ENCODE data around the gene ACTG1.

The ACTG1 gene

GRCh38 chr17:81487487-81488275 lies 24.9 kb downstream of the ACTG1 start:
- Histone ChIP-seq H3K4me3 (ENCODE audit: insufficient read depth, low read depth, low read length, poor library complexity, severe bottlenecking) (peak overlapping the region; percentile 55), H3K27me3 (replicated peaks; ENCODE audit: control insufficient read depth, insufficient read depth, low read length, poor library complexity, severe bottlenecking) (no peaks in the 10 kb centered on the region)

DNA sequence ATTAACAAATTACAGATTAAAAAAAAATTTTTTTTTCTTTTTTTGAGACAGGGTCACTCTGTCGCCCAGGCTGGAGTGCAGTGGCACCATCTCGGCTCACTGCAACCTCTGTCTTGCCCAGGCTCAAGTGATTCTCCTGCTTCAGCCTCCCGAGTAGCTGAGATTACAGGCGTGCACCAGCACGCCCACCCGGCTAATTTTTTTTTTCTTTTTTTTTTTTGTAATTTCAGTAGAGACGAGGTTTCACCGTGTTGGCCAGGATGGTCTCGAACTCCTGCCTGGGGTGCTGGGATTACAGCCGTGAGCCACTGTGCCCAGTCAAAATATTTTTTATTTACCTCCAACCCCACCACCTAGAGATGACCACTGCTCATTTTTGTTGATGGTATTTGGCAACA lies 25.5 kb downstream of the ACTG1 start:
- no peaks in the 10 kb centered on the region for H3K27me3 ChIP-seq (replicated peaks; ENCODE audit: control insufficient read depth, insufficient read depth, low read length, poor library complexity, severe bottlenecking)
- H3K27ac ChIP-seq (ENCODE audit: insufficient read depth, low read length, poor library complexity, severe bottlenecking), result no peak overlapping the region

More at GRCh38 chr17:81487487-81488275, 24.9 kb downstream of the ACTG1 start:
- H3K9me3 ChIP-seq (ENCODE audit: control insufficient read depth, low read length), result no peaks in the 10 kb centered on the region
- peak; percentile 51 to 63 (median 57) for DNase-seq
- peaks cover 29% of the 10 kb centered on the region for H3K4me1 ChIP-seq (ENCODE audit: control insufficient read depth, insufficient read depth, low read length, poor library complexity, severe bottlenecking)
- peak overlapping the region; percentile 48 for H3K27ac ChIP-seq (ENCODE audit: insufficient read depth, low read length, poor library complexity, severe bottlenecking)
- no peaks in the 10 kb centered on the region for H3K36me3 ChIP-seq (ENCODE audit: control insufficient read depth, insufficient read depth, low read length)

GRCh38 chr17:81486199-81486810 lies 26.3 kb downstream of the ACTG1 start:
- peaks cover 7% of the 10 kb centered on the region for H3K27me3 ChIP-seq (replicated peaks; ENCODE audit: control insufficient read depth, insufficient read depth, low read length, poor library complexity, severe bottlenecking)
- peaks cover 36% of the 10 kb centered on the region for H3K4me1 ChIP-seq (ENCODE audit: control insufficient read depth, insufficient read depth, low read length, poor library complexity, severe bottlenecking)
- H3K4me3 ChIP-seq (ENCODE audit: insufficient read depth, low read depth, low read length, poor library complexity, severe bottlenecking), result no peak overlapping the region
- no peak overlapping the region for H3K27ac ChIP-seq (ENCODE audit: insufficient read depth, low read length, poor library complexity, severe bottlenecking)
- DNase-seq, result no peak
- no peaks in the 10 kb centered on the region for H3K9me3 ChIP-seq (ENCODE audit: control insufficient read depth, low read length)
- no peaks in the 10 kb centered on the region for H3K36me3 ChIP-seq (ENCODE audit: control insufficient read depth, insufficient read depth, low read length)

More for the DNA sequence above, 25.5 kb downstream of the ACTG1 start:
- DNase-seq, result no peak
- Histone ChIP-seq H3K36me3 (ENCODE audit: control insufficient read depth, insufficient read depth, low read length) (no peaks in the 10 kb centered on the region), H3K4me1 (ENCODE audit: control insufficient read depth, insufficient read depth, low read length, poor library complexity, severe bottlenecking) (peaks cover 29% of the 10 kb centered on the region), H3K9me3 (ENCODE audit: control insufficient read depth, low read length) (no peaks in the 10 kb centered on the region), H3K4me3 (ENCODE audit: insufficient read depth, low read depth, low read length, poor library complexity, severe bottlenecking) (no peak overlapping the region)

DNA sequence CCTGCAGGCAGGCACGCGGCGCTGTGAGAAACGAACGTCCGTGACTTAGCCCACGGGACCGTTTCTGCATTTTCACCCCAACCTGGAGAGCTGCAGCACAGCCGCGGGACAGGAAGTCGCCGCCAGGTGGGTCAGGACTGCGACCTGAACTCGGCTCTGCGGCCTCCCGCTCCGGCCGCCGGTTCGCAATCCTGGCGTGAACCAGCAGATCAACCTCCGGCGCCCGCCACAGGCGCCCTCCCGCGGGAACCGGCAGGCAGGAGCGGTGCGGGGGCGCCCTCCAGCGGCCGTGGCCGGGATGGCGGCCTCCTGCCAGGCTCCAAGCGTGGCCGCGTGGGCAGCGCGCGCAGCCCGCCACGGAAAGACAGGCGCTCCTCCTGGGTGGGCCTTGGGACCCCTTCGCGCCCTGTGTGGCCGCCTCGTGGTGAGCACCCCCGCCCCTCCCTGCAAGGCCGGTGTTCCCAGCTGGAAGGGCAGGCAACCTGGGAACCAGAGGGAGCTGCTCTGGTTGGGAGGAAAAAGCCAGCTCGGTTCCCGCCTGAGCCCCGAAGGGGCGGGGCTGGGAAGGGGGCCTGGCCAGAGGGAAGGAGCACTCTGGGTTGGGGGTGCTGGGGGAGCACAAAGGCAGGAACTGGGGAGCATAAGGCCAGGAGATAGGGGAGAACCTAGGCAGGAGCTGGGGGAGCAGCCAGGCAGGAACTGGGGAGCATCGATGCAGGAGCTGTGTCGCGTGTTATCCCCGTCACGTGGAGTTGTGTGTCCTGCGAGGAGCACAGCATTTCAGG lies 28.2 kb downstream of the ACTG1 start:
- Histone ChIP-seq H3K4me1 (ENCODE audit: control insufficient read depth, insufficient read depth, low read length, poor library complexity, severe bottlenecking) (peaks cover 40% of the 10 kb centered on the region), H3K4me3 (ENCODE audit: insufficient read depth, low read depth, low read length, poor library complexity, severe bottlenecking) (peak overlapping the region; percentile 46), H3K9me3 (ENCODE audit: control insufficient read depth, low read length) (no peaks in the 10 kb centered on the region), H3K36me3 (ENCODE audit: control insufficient read depth, insufficient read depth, low read length) (no peaks in the 10 kb centered on the region), H3K27me3 (replicated peaks; ENCODE audit: control insufficient read depth, insufficient read depth, low read length, poor library complexity, severe bottlenecking) (peaks cover 14% of the 10 kb centered on the region), H3K27ac (ENCODE audit: insufficient read depth, low read length, poor library complexity, severe bottlenecking) (no peak overlapping the region)
- peak; percentile 68 to 73 (median 70) for DNase-seq

- Histone ChIP-seq H3K4me1 (ENCODE audit: control insufficient read depth, insufficient read depth, low read length, poor library complexity, severe bottlenecking) (peaks cover 40% of the 10 kb centered on the region), H3K36me3 (ENCODE audit: control insufficient read depth, insufficient read depth, low read length) (no peaks in the 10 kb centered on the region), H3K4me3 (ENCODE audit: insufficient read depth, low read depth, low read length, poor library complexity, severe bottlenecking) (peak overlapping the region; percentile 46), H3K27me3 (replicated peaks; ENCODE audit: control insufficient read depth, insufficient read depth, low read length, poor library complexity, severe bottlenecking) (peaks cover 14% of the 10 kb centered on the region), H3K9me3 (ENCODE audit: control insufficient read depth, low read length) (no peaks in the 10 kb centered on the region), H3K27ac (ENCODE audit: insufficient read depth, low read length, poor library complexity, severe bottlenecking) (no peak overlapping the region)
- DNase-seq, result no peak
Observed at GRCh38 chr17:81483862-81484194, 28.8 kb downstream of the ACTG1 start.

- Histone ChIP-seq H3K4me1 (ENCODE audit: control insufficient read depth, insufficient read depth, low read length, poor library complexity, severe bottlenecking) (peaks cover 34% of the 10 kb centered on the region), H3K9me3 (ENCODE audit: control insufficient read depth, low read length) (no peaks in the 10 kb centered on the region), H3K36me3 (ENCODE audit: control insufficient read depth, insufficient read depth, low read length) (no peaks in the 10 kb centered on the region), H3K27me3 (replicated peaks; ENCODE audit: control insufficient read depth, insufficient read depth, low read length, poor library complexity, severe bottlenecking) (peaks cover 14% of the 10 kb centered on the region), H3K27ac (ENCODE audit: insufficient read depth, low read length, poor library complexity, severe bottlenecking) (no peak overlapping the region), H3K4me3 (ENCODE audit: insufficient read depth, low read depth, low read length, poor library complexity, severe bottlenecking) (no peak overlapping the region)
- DNase-seq, result no peak
Observed at GRCh38 chr17:81483085-81483861, 29.3 kb downstream of the ACTG1 start.

- H3K4me1 ChIP-seq (ENCODE audit: control insufficient read depth, insufficient read depth, low read length, poor library complexity, severe bottlenecking), result peaks cover 29% of the 10 kb centered on the region
- no peak overlapping the region for H3K4me3 ChIP-seq (ENCODE audit: insufficient read depth, low read depth, low read length, poor library complexity, severe bottlenecking)
- no peak overlapping the region for H3K27ac ChIP-seq (ENCODE audit: insufficient read depth, low read length, poor library complexity, severe bottlenecking)
- no peaks in the 10 kb centered on the region for H3K36me3 ChIP-seq (ENCODE audit: control insufficient read depth, insufficient read depth, low read length)
- peaks cover 14% of the 10 kb centered on the region for H3K27me3 ChIP-seq (replicated peaks; ENCODE audit: control insufficient read depth, insufficient read depth, low read length, poor library complexity, severe bottlenecking)
- H3K9me3 ChIP-seq (ENCODE audit: control insufficient read depth, low read length), result no peaks in the 10 kb centered on the region
- DNase-seq, result no peak
Observed at GRCh38 chr17:81482673-81483072, 29.9 kb downstream of the ACTG1 start.

GRCh38 chr17:81481815-81482505 lies 30.6 kb downstream of the ACTG1 start:
- Histone ChIP-seq H3K4me1 (ENCODE audit: control insufficient read depth, insufficient read depth, low read length, poor library complexity, severe bottlenecking) (peaks cover 26% of the 10 kb centered on the region), H3K4me3 (ENCODE audit: insufficient read depth, low read depth, low read length, poor library complexity, severe bottlenecking) (peak overlapping the region; percentile 25)
- DNase-seq, result no peak

DNA sequence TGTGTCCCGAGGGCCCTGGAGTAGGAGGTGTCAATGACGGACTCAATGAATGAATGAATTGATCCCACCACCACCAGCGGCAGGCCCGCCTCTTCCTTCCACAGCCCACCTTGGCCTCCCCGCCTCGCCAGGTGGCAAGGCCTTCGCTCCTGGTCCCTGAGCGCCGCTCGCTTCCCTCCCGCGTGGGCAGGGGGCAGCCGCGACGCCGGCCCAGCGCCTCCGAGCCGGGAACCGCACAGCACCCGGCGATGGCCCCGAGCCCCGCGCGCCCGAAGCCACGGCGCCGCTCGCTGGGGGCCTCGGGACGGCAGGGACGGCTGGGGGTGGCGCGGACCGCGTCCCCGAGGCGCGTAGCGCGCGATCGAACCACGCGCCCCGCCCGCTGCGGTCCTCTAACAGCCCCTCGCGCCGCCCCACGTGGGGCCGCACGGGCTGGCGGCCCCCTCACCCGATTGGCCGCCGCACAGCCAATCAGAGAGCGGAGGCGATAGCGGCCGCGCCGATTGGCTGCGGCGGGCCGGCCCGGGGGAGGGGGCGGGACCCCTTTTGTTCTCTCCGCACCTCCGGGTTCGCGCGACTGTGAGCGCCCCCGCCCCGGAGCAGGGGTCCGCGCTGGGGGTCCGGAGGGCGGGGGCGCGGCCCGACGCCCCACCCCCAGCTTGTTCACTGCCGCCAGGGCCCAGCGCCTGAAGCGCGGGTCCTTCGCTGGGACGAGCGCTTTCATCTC lies 31.4 kb downstream of the ACTG1 start:
- peak; percentile 20 to 44 (median 40) for DNase-seq
- H3K4me3 ChIP-seq (ENCODE audit: insufficient read depth, low read depth, low read length, poor library complexity, severe bottlenecking), result peak overlapping the region; percentile 25
- peaks cover 26% of the 10 kb centered on the region for H3K4me1 ChIP-seq (ENCODE audit: control insufficient read depth, insufficient read depth, low read length, poor library complexity, severe bottlenecking)
- no peaks in the 10 kb centered on the region for H3K36me3 ChIP-seq (ENCODE audit: control insufficient read depth, insufficient read depth, low read length)
- H3K27me3 ChIP-seq (replicated peaks; ENCODE audit: control insufficient read depth, insufficient read depth, low read length, poor library complexity, severe bottlenecking), result peaks cover 14% of the 10 kb centered on the region
- H3K9me3 ChIP-seq (ENCODE audit: control insufficient read depth, low read length), result no peaks in the 10 kb centered on the region
- no peak overlapping the region for H3K27ac ChIP-seq (ENCODE audit: insufficient read depth, low read length, poor library complexity, severe bottlenecking)

More at GRCh38 chr17:81481815-81482505, 30.6 kb downstream of the ACTG1 start:
- Histone ChIP-seq H3K36me3 (ENCODE audit: control insufficient read depth, insufficient read depth, low read length) (no peaks in the 10 kb centered on the region), H3K27ac (ENCODE audit: insufficient read depth, low read length, poor library complexity, severe bottlenecking) (no peak overlapping the region), H3K27me3 (replicated peaks; ENCODE audit: control insufficient read depth, insufficient read depth, low read length, poor library complexity, severe bottlenecking) (peaks cover 14% of the 10 kb centered on the region), H3K9me3 (ENCODE audit: control insufficient read depth, low read length) (no peaks in the 10 kb centered on the region)
